NCI-H69 (cell line): ENCODE results near the gene CYP2A6.
"Not testable (repeated sequence)": the region's sequence is repeated elsewhere in the genome, so short reads cannot be mapped to it uniquely, and the experiment has no call there.

Experiments
- DNase-seq: peaks from one replicate; lab custom pipeline; 2025; lab: John Stamatoyannopoulos, UW

The CYP2A6 gene, protein sequence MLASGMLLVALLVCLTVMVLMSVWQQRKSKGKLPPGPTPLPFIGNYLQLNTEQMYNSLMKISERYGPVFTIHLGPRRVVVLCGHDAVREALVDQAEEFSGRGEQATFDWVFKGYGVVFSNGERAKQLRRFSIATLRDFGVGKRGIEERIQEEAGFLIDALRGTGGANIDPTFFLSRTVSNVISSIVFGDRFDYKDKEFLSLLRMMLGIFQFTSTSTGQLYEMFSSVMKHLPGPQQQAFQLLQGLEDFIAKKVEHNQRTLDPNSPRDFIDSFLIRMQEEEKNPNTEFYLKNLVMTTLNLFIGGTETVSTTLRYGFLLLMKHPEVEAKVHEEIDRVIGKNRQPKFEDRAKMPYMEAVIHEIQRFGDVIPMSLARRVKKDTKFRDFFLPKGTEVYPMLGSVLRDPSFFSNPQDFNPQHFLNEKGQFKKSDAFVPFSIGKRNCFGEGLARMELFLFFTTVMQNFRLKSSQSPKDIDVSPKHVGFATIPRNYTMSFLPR

DNA sequence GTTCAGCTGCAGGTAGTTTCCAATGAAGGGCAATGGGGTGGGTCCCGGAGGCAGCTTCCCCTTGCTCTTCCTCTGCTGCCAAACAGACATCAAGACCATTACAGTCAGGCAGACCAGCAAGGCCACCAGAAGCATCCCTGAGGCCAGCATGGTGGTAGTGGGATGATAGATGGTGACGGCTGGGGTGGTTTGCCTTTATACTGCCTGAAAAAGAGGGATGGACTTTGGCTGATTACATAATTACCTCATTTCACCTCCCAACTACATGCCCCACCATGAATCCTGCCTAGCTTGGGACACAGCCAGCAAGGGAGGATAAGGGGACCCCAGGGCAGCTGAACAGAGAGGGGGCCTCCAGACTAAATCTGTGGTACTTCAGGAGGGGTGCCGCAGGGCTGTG, at the start of gene CYP2A6:
Gene CYP2A6, minus strand, starts transcription at position 171 of the 400 bp plus-strand sequence. Its CDS starts 21 bp downstream, at position 150.
- DNase-seq: not testable (repeated sequence)

DNA sequence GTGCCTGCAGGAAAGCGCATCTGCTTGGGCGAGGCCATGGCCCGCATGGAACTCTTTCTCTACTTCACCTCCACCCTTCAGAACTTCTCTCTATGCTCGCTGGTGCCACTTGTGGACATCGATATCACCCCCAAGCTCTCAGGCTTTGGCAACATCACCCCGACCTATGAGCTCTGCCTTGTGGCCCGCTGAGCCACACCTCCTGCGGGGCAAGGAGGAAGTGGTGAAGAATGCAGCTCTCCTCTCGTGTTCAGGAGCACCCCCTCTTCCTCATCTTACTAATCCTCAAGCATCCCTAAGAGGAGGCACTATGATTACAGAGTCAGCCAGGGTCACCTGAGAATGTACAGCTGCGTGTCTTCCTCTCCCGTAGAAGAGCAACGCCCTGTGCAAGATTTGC, 49.7 kb upstream of the CYP2A6 start:
- DNase-seq: not testable (repeated sequence)

DNA sequence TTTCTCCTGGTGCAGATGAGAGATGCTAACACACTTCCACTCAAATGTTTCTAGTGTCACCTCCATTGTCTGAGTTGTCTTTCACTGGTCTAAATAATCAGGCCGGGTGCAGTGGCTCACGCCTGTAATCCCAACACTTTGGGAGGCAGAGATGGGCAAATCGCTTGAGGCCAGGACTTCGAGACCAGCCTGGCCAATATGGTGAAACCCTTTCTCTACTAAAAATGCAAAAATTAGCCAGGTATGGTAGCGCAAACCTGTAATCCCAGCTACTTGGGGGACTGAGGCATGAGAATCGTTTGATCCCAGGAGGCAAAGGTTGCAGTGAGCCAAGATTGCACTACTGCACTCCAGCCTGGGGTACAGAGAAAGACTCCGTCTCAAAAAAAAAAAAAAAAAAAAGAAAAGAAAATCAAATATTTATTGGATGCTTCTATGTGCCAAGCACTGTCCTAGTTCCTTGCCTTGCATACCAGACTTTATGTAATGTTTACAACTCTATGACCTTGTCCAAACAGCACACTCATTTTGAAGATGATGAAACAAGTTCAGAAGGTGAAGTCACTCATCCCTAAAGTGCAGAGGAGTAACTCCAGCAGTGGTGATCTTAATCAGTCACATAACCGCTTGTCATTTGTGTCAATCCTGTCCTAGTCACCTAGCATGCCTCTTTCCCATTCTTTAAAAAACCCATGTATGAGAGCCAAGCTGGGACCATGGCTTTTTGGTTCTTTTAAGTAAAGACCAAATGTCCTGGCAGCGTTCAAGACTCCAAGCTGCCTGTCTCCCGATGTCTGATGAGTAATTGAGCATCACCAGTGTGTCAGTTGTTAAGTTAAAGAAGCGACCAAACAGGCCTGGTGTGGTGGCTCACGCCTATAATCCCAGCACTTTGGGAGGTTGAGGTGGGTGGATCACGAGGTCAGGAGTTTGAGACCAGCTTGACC, 46.9 kb upstream of the CYP2A6 start:
- not testable (repeated sequence) for DNase-seq

DNA sequence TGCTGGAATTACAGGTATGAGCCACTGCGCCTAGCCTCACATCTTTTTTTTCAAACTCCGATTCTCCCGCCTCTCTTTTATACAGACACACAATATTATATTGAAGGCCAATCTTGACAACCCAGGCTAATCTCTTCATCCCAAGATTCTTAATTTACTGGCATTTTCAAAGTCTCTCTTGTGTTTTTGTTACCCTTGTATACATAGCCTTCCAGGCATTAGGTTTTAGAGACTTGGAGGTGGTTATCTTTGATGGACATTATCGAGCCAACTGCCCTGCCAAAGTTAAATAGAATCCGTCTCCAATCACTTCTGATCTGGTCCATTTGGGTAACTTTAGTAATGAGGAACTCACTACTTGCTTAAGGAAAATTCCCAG, 46.2 kb upstream of the CYP2A6 start:
- DNase-seq: no peak

DNA sequence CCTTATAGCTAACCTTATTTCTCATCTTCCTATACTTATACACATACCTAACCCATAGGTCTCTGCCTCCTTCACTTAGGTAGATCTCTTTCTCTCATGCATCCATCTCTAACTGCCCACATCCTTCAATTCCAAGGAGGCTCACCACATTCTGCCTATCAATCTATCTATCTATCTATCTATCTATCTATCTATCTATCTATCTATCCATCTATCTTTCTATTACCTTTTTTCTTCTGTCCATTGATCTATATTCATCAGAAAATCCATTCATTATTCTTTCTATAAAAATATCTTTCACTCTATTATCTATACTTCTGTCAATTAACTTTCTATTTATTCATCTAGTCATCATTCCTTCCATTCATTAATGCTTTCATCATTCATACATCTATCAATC, 42.9 kb upstream of the CYP2A6 start:
- no peak for DNase-seq

DNA sequence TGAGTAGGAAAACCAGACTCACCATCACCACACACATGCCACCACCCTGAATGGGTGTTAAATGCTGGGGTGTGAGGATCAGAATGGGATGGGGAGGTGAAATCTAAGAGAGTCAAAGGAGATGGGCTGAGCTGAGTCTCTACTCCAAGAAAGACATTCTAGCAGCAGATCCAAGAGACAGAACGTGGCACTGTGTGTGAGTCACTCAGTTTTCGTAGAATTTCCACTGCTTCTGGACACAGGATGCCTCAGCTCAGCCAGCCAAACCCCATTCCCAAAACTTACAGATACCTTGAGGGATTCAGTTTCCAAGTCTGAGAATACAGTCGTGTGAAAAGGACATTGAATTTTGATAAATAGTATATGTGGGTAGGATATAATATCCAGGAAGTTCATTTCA, 39.1 kb upstream of the CYP2A6 start:
- DNase-seq: no peak

DNA sequence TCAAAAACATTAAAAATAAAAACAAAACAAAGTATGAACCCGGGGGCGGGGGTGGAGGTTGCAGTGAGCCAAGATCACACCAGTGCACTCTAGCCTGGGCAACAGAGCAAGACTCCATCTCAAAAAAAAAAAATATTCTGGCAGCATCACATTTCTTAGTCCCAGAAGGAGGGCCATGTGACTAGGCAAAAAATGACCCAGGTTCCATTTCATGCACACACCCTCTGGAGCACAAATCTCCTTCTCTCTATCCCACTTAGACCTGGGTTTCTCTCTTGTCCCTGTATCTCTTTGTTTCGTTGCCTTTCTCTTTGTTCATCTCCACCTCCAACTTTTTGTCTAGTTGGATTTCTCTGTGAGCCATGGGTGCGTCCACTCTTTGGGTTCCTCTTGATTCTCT, 37.9 kb upstream of the CYP2A6 start:
- no peak for DNase-seq

DNA sequence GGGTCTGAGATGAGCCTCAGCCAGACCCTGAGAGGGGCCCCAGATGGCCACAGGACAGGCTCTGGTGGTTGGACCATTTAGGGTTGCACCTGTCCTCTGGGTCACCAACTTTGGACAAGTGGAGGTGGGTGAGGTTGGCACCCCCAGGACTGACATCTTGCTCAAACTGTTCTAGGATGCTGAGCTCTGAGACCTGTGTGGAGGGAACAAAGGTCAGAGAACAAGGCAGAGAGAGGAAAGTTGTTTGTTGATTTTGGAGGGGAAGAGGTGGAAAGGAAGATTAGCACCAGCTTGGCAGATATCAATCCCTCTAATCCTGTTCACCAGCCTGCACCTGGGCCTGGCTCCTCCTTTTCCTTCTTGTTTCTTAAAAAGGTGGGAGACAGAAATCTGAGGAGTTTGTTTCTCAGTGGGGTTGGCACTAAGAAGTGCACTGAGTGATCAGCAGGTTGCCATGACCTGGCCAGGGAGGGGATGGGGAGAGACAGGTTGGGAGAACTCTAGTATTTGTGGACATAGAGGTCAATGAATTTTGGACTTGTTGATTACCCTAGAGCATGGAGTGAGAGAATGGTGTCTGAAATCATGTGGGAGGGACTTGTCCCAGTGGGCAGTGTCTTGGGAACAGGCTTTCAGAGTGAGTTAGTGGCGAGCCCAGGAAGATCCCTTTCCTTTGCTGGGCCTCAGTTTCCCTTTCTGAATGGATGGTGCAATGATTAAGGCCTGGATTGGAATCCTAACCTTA, 34.1 kb upstream of the CYP2A6 start:
- DNase-seq: not testable (repeated sequence)

DNA sequence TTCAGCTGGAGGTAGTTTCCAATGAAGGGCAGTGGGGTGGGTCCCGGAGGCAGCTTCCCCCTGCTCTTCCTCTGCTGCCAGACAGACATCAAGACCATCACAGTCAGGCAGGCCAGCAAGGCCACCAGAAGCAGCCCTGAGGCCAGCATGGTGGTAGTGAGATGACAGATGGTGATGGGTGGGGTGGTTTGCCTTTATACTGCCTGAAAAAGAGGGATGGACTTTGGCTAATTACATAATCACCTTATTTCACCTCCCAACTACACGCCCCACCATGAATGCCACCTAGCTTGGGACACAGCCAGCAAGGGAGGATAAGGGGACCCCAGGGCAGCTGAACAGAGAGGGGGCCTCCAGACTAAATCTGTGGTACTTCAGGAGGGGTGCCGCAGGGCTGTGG, 31.8 kb upstream of the CYP2A6 start, which contains the start of gene CYP2A7:
Gene CYP2A7, minus strand, starts transcription at position 170 of the 400 bp plus-strand sequence. Its CDS starts 21 bp downstream, at position 149.
- DNase-seq: not testable (repeated sequence)

DNA sequence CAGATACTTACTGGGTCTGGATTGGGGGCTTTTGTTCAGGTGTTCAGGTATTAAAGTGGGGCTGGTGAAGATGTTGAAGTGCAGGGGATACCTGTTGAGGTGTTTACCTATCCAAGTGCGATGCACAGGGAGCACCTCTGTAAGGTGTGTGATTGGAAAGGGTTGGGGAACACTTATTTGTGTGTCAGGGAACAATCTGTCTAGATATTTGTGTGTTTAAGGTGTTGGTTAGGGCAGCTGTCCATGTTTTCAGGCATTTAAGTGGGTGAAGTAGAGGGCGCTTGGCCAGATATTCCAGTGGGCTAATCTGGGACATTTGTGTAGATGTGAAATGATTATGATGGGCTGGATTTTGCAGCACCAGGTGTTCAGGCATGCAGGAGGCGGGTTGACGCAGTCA, 29.1 kb upstream of the CYP2A6 start:
- not testable (repeated sequence) for DNase-seq

DNA sequence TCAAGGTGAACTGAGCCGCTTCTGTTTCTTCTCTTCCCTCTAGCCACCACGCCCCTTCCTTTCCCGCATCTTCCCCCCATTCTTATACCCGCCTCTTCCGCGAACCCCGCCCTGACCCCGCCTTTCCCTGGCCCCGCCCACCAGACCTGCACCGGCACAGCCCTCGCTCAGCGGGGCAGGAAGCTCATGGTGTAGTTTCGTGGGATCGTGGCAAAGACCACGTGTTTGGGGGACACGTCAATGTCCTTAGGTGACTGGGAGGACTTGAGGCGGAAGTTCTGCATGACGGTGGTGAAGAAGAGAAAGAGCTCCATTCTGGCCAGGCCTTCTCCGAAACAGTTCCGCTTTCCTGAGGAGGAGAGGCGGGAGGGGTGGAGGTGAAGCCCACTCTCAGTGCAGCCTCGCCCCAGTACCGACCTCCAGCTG, 25.3 kb upstream of the CYP2A6 start:
- peak; percentile 18 for DNase-seq

DNA sequence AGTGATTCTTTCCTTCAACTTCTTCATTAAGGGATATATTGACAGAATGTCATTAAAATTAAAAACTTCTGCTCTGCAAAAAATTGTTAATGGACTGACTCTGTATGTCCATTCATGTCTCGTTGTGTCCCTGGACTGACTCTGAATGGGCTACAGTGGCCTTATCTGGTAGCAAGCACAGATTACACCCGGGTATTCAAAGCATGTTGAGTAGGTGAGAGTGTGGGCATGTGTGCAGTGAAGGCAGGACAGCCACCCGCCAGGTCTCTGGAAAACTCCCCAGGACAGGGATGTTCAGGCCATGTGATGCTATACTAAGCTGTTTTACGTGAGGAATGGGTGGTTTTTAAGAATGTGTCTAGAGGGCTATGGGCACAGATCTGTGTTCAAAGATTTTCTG, 24.6 kb upstream of the CYP2A6 start:
- DNase-seq: not testable (repeated sequence)

DNA sequence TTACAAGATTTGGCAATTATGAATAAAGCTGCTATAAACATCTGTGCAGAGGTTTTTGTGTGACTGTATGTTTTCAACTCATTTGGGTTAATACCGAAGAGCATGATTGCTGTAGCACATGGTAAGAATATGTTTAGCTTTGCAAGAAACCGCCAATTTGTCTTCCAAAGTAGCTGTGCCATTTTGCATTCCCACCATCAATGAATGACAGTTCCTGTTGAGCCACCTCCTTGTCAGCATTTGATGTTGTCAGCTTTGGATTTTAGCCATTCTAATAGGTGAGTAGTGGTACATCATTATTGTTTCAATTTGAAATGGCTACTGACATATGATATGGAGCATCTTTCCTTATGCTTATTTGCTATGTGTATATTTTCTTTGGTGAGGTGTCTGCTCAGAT, 23.6 kb upstream of the CYP2A6 start:
- DNase-seq: not testable (repeated sequence)

DNA sequence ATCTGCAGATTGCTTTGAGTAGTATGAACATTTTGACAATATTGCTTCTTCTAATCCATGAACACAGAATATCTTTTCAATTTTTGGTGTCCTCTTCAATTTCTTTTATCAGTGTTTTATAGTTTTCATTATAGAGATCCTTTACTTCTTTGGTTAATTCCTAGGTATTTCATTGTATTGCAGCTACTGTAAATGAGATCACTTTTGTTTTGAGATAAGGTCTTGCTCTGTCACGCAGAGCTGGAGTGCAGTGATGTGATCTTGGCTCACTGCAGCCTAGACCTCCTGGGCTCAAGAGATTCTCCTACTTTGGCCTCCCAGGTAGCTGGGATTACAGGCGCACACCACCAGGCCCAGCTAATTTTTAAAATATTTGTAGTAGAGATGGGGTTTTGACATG, 22.0 kb upstream of the CYP2A6 start:
- no peak for DNase-seq

DNA sequence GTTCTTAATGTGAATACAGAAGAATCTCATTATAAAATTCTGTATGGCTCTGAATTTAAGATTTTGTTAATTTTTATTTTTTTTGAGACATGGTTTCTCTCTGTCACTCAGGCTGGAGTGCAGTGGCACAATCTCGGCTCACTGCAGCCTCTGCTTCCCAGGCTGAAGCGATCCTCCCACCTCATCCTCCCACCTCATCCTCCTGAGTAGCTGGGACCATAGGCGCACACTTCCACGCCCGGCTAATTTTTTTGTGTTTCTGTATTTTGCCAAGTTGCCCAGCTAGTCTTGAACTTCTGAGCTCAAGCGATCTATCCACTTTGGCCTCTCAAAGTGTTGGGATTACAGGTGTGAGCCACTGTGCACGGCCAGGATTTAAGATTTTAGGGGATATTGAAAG, 17.5 kb upstream of the CYP2A6 start:
- no peak for DNase-seq

DNA sequence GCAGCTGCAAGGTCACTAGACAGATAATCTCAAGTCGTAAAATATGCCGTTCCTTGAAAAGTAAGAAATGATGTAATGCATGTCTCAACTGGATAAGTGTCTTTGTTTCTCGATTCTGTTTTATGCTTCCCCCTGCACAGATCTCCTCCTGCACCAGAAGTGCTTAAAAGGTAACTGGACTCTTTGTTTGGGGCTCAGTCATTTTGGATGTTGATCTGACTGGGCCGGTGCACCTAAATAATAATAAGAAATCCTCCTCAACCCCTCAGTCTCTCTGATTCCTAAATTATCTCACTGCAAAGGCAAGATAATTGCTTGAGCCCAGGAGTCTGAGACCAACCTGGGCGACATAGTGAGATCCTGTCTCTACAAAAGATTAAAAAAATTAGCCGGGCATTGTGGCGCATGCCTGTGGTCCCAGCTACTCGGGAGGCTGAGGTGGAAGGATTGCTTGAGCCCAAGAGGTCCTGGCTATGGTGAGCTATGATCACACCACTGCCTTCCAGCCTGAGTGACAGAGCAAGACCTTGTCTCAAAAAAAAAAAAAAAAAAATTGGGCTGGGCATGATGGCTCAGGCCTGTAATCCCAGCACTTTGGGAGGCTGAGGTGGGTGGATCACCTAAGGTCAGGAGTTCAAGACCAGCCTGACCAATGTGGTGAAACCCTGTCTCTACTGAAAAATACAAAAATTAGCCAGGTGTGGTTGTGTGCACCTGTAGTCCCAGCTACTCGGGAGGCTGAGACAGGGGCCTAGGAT, 14.7 kb upstream of the CYP2A6 start:
- not testable (repeated sequence) for DNase-seq

DNA sequence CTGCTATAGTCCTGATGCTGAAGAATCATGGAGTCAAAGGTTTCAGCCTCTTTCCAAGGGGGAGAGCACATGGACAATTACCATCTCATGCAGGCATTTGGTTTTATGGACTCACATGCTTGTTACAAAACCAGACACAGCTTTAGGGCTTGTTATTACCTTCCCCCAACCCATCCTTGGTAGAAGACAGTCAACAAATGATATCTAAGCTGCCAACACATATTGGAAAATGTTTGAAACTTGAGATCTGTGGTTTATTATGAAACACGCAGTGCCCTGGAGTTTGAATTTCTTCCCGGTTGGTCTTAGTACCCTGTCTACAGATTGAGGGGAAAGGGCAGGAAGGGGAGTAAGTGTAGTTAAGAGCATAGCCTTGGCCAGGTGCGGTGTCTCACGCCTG, 12.5 kb upstream of the CYP2A6 start:
- DNase-seq: no peak

DNA sequence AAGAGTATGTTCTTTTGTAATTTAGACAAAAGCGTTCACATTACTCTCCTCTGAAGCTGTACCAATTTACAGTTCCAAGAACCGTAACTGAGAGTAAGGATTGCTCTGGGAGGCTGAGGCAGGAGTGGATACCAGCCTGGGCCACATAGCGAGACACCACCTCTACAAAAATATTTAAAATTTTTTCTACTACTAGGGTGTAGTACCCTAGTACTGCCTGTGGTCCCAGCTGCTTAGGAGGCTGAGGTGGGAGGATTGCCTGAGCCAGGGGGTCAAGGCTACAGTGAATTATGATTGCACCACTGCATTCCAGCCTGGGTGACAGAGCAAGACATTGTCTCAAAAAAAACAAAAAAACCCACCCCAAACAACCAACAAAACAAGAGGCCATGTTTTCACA, 12.1 kb upstream of the CYP2A6 start:
- DNase-seq: no peak

DNA sequence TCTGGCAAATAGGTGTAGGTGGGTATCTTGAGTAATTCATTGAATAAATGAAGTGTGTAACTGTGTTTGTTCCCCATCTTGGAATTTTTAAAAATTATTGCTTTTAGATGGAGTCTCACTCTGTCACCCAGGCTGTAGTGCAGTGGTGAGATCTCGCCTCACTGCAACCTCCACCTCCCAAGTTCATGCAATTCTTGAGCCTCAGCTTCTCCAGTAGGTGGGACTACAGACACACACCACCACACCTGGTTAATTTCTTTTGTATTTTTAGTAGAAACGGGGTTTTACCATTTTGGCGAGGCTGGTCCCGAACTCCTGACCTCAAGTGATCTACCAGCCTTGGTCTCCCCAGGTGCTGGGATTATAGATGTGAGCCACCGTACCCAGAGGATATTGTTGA, 7.9 kb upstream of the CYP2A6 start:
- no peak for DNase-seq

DNA sequence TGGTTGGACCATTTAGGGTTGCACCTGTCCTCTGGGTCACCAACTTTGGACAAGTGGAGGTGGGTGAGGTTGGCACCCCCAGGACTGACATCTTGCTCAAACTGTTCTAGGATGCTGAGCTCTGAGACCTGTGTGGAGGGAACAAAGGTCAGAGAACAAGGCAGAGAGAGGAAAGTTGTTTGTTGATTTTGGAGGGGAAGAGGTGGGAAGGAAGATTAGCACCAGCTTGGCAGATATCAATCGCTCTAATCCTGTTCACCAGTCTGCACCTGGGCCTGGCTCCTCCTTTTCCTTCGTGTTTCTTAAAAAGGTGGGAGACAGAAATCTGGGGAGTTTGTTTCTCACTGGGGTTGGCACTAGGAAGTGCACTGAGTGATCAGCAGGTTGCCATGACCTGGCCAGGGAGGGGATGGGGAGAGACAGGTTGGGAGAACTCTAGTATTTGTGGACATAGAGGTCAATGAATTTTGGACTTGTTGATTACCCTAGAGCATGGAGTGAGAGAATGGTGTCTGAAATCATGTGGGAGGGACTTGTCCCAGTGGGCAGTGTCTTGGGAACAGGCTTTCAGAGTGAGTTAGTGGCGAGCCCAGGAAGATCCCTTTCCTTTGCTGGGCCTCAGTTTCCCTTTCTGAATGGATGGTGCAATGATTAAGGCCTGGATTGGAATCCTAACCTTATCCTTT, 2.4 kb upstream of the CYP2A6 start:
- not testable (repeated sequence) for DNase-seq
